K562 treated with DMSO at 1 percent for 4 hours (cell line): Measurements from ENCODE around the gene ZSCAN10. TPM values are rescaled to one million over a fixed set of nuclear protein-coding genes. Genes with fewer than 3 reads are reported as not detected.

Experiments
- total RNA-seq: library from RNA; unstranded; fragments of 300-600 nt; gene quantifications from 2 replicates; pipeline ENCODE4 v1.2.3, GENCODE V29; 2022; ENCODE audit not compliant: insufficient read depth

The ZSCAN10 gene
- not detected in 2 replicates for total RNA-seq

DNA sequence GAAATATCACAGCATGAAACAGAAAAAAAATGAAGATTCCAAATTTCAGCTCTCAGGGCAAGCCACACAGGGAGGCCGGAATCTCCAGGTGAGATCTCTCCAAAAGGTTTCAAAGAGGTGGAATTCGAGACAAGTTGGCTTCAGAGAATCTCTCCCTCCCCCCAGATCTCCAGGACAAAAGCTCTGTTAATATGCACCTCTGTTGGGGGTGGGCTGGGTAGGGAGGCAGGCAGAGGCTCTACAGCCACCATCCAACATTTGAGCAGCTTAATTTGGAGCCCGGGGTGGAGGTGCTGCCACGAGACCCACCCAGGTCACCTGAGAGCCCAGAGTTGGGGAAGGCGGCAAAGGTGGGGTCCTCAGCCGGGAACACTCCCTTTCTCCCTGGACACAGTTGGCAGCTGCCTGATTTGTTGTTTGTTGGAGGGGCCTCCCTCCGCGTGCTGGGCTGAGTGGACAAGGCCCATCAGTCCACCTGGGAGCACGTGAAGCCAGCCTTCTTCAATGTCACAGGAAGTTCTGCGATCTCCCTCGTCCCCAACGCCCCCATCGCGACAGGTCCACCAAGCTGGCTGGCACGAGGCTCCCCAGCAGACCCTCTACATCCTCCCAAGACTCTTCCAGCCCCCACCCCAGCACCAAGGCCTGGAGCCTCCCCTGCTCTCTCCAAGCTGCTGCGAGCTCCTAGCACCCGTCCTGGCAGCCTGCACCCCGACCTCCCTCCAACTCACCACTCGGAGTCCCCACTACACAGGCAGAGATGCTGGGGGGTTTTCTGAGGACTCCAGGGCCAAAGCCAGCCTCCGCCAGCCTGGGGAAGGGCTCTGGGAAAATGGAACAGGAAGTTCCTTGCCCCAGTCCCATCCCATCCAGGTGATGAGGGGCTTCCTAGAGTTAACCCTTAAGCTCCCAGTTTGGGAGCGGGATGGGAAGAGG is at the start of gene ZSCAN10:
Gene ZSCAN10, minus strand, starts transcription at position 836 of the 936 bp plus-strand sequence. CDS start 6,357 bp downstream, outside the sequence.

DNA sequence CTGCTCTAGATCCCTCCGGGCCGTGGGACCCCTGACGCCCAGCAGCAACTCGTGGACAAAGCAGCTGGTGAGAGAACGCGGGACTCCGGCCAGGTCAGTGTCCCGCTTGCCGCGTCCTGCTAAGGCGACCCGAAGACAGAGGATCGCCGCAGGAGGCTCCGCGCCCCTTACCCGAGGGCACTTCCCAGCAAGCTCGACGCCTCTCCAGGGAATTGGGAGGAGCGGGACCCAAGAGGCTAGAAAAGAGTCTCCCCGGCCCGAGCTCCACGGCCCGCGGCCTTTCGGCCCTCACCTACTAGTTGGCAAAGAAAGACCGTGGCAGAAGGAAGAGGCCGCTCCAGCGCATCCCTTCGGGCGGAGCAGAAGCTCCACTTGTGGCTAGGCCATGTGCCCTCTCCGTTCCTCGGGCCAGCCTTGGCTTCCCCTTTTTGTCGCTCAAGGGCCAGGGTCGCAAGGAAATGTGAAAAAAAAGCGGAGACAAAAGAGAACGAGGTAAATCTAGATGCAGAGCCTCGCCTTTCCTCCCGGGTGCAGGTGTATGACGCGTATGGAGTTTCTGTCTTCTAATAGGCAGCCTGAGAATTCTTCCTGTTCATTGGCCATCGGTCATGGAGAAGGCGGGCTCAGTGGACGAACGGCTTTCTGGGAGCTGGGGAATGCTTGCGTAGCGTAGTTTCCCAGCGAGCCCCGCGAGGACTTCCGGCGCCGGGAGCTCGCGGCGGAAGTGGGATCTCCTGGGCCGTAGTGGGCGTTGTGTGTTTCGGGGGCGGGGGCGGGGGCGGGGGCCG is 35.4 kb upstream of the ZSCAN10 start, which contains the start of gene ZNF213:
Gene ZNF213, plus strand, starts transcription at position 692 of the 788 bp plus-strand sequence. CDS start 2,252 bp downstream, outside the sequence.

DNA sequence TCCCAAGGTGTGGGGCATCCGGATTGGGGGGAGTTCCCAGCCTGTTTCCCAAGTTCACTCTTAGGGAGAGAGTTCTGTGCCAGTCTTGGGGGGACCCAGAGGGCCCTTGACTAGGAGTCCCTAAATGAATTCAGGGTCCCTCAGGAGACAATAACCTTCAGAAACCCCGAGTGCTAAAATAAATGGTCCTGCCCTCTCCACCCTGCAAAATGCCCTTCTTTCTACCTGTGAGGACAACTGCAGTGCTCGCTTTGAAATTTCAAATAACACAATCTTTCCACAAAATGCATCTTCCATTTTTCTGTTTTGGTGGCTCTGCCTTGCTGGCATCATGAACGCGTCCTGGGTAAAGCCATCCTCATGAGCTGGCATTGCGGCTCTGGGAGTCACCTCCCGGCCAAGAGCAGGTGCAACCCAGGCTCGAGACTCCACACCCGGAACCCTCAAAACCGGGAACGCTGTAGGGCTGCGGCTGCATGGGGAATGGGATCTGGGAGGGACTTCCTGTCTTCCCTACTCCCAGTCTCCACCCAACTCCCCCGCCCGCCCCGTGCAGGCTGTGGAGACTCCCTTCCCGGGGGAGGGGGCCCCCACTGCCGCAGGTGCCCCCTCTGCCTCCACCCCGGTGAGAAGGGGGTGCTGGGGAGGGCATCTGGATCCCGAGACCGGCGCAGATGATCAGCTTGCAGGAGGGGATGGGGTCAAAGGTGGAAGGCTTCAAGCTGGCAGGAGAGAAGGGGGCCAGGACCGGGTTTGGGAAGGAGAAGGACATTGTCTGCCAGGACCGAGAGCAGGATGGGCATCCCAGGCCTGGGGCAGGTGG is 13.2 kb upstream of the ZSCAN10 start, which contains the start of gene ZNF205:
Gene ZNF205, plus strand, starts transcription at position 529 of the 823 bp plus-strand sequence. CDS start 845 bp downstream, outside the sequence.

DNA sequence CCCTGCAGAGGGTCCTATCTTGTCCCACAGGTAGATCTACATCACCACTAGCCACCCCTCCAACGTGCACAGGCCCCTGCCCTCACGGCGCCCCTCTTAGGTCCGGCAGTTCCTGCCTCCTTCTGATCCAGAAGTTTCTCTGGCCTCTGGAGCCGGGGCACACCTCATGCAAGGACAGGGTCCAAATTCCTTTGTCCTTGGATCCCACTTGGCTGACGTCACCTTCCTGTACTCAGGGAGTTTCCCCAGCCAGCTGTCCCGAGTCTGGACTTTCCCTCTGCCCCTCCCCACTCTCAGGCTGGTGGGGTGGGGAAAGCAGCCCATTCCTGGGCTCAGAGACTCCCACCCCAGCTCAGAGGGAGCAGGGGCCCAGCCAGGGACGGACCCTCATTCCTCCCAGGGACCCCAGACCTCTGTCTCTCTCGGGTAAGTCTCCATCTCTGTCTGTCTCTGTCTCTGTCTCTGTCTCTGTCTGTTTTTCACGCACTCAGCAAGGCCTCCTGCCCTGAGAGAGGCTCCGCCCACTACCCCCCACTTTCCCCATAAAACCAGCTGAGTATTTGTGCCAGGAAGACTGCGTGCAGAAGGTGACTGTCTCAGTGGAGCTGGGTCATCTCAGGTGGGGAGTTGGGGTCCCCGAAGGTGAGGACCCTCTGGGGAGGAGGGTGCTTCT is 33.9 kb downstream of the ZSCAN10 start, which contains the start of gene IL32:
Gene IL32, plus strand, starts transcription at position 572 of the 673 bp plus-strand sequence. CDS start 172 bp downstream, outside the sequence.

DNA sequence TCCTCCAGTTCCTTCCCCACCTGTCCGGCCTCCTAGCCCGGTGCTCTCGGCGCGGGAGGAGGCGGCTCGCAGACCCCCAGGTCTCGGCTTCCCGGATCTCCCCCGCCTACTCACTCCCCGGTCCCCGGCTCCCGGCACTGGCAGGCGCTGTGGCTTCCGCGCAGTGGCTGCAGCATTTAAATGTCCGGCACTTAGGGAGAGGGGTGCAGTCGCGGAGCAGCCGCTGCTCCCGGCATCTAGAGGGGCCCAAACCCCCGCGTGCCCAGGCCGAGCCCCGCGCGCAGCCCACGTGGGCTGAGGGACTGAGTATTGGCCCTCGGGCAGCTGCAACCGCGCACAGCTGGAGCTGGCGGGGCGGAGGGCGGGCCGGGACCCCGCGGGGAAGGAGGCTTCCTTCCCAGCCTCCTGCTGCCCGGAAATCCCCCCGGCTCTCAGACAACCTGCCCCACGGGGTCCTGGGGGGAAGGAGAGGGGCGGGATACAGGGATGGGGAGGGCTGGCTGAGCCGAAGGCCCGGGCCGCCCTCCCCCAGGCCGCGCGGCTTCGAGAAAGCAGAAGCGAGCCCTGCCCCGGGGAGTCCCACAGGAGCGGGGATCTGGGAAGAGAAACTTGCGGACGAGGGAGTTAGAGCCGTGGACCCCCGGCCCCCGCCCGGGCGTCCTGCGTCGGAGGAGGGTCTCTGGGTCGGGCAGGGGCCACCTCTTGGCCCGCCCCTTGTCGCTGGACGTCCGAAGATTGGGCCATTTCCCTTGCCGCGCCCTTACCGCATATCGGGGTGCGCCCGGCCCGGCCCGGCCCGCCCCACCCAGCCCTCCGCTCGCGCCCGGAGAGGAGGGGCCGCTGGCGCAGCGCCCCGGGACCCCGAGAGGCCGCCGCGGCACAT is 53.1 kb downstream of the ZSCAN10 start, which contains the start of gene MMP25:
Gene MMP25, plus strand, starts transcription at position 804 of the 883 bp plus-strand sequence. CDS start 357 bp downstream, outside the sequence.

Other genes with a start within 250 kb of the ZSCAN10 start
- not detected in 2 replicates for gene PRSS22, start 241.1 kb downstream of the ZSCAN10 start, total RNA-seq
- gene FLYWCH2, start 216.1 kb downstream of the ZSCAN10 start, total RNA-seq = 45.9 and 76.3 TPM in 2 replicates
- gene FLYWCH1, start 187.4 kb downstream of the ZSCAN10 start, total RNA-seq = 33.1 and 37.0 TPM in 2 replicates
- gene KREMEN2, start 135.0 kb downstream of the ZSCAN10 start, total RNA-seq = 1.1 and 2.0 TPM in 2 replicates
- 15.4 and 15.7 TPM in 2 replicates for gene PAQR4, start 129.9 kb downstream of the ZSCAN10 start, total RNA-seq
- gene PKMYT1, start 118.8 kb downstream of the ZSCAN10 start, total RNA-seq = 137 and 143 TPM in 2 replicates
- gene CLDN9, start 86.4 kb downstream of the ZSCAN10 start, total RNA-seq = 3.2 and 4.8 TPM in 2 replicates
- gene CLDN6, start 81.1 kb downstream of the ZSCAN10 start, total RNA-seq = 0.75 and 1.1 TPM in 2 replicates
- gene TNFRSF12A, start 78.9 kb downstream of the ZSCAN10 start, total RNA-seq = 18.9 and 26.6 TPM in 2 replicates
- gene HCFC1R1, start 75.4 kb downstream of the ZSCAN10 start, total RNA-seq = 29.9 and 38.3 TPM in 2 replicates
- gene THOC6, start 75.3 kb downstream of the ZSCAN10 start, total RNA-seq = 53.0 and 55.1 TPM in 2 replicates
- not detected in 2 replicates for gene BICDL2, start 62.4 kb downstream of the ZSCAN10 start, total RNA-seq
- gene MMP25, start 52.7 kb downstream of the ZSCAN10 start, total RNA-seq = not detected in 2 replicates
- 24.6 and 29.6 TPM in 2 replicates for gene IL32, start 33.7 kb downstream of the ZSCAN10 start, total RNA-seq
- 22.9 and 23.2 TPM in 2 replicates for gene ZNF205, start 13.3 kb upstream of the ZSCAN10 start, total RNA-seq
- 17.6 and 18.0 TPM in 2 replicates for gene ZNF213, start 35.7 kb upstream of the ZSCAN10 start, total RNA-seq
- gene OR1F1, start 88.9 kb upstream of the ZSCAN10 start, total RNA-seq = not detected in 2 replicates
- 8.6 and 14.7 TPM in 2 replicates for gene ZNF200, start 135.9 kb upstream of the ZSCAN10 start, total RNA-seq
- gene MEFV, start 157.3 kb upstream of the ZSCAN10 start, total RNA-seq = not detected in 2 replicates
- gene ZNF263, start 184.2 kb upstream of the ZSCAN10 start, total RNA-seq = 27.5 and 30.6 TPM in 2 replicates
- 0.86 and 0.98 TPM in 2 replicates for gene TIGD7, start 206.1 kb upstream of the ZSCAN10 start, total RNA-seq
- 6.4 and 9.8 TPM in 2 replicates for gene ZNF75A, start 206.2 kb upstream of the ZSCAN10 start, total RNA-seq